Epithelial cell of prostate (primary cell): ENCODE measurements around the gene ARHGAP8.

Source experiments
- DNase-seq: peaks from one replicate; pipeline ENCODE4 v3.0.0-alpha.2; 2011; ENCODE audit warnings: low read depth, low spot score
- H3K27ac ChIP-seq: fragments of 450-650 bp; 2 replicates; pipeline ENCODE4 v1.5.1; 2017; ENCODE audit warnings: mild to moderate bottlenecking

The ARHGAP8 gene

GRCh38 chr22:44759430-44760310 lies 7.3 kb downstream of the ARHGAP8 start:
- DNase-seq: no peak
- H3K27ac ChIP-seq: no peak overlapping the region

- DNase-seq: no peak
- no peak overlapping the region for H3K27ac ChIP-seq
Measured at GRCh38 chr22:44760476-44760875, 8.1 kb downstream of the ARHGAP8 start.

- DNase-seq: no peak
- no peak overlapping the region for H3K27ac ChIP-seq
Measured at GRCh38 chr22:44761025-44761424, 8.7 kb downstream of the ARHGAP8 start.

GRCh38 chr22:44764373-44764772 lies 12.0 kb downstream of the ARHGAP8 start:
- no peak for DNase-seq

GRCh38 chr22:44764974-44765373 lies 12.6 kb downstream of the ARHGAP8 start:
- no peak overlapping the region for H3K27ac ChIP-seq
- DNase-seq: no peak

More at GRCh38 chr22:44764373-44764772, 12.0 kb downstream of the ARHGAP8 start:
- no peak overlapping the region for H3K27ac ChIP-seq

GRCh38 chr22:44765571-44766285 lies 13.4 kb downstream of the ARHGAP8 start:
- no peak overlapping the region for H3K27ac ChIP-seq
- DNase-seq: no peak

- H3K27ac ChIP-seq: no peak overlapping the region
- no peak for DNase-seq
Measured at GRCh38 chr22:44773082-44773481, 20.7 kb downstream of the ARHGAP8 start.

GRCh38 chr22:44775862-44776261 lies 23.5 kb downstream of the ARHGAP8 start:
- no peak overlapping the region for H3K27ac ChIP-seq
- DNase-seq: no peak

- no peak for DNase-seq
Measured at GRCh38 chr22:44776605-44777363, 24.4 kb downstream of the ARHGAP8 start.

GRCh38 chr22:44777364-44777755 lies 25.0 kb downstream of the ARHGAP8 start:
- H3K27ac ChIP-seq: no peak overlapping the region
- DNase-seq: no peak

More at GRCh38 chr22:44776605-44777363, 24.4 kb downstream of the ARHGAP8 start:
- H3K27ac ChIP-seq: no peak overlapping the region

GRCh38 chr22:44780876-44781449 lies 28.6 kb downstream of the ARHGAP8 start:
- H3K27ac ChIP-seq: no peak overlapping the region
- no peak for DNase-seq

- H3K27ac ChIP-seq: no peak overlapping the region
- no peak for DNase-seq
Measured at GRCh38 chr22:44782363-44782963, 30.1 kb downstream of the ARHGAP8 start.

GRCh38 chr22:44783091-44783490 lies 30.7 kb downstream of the ARHGAP8 start:
- no peak for DNase-seq

GRCh38 chr22:44783581-44783980 lies 31.2 kb downstream of the ARHGAP8 start:
- DNase-seq: no peak
- no peak overlapping the region for H3K27ac ChIP-seq

More at GRCh38 chr22:44783091-44783490, 30.7 kb downstream of the ARHGAP8 start:
- H3K27ac ChIP-seq: no peak overlapping the region

- no peak for DNase-seq
- no peak overlapping the region for H3K27ac ChIP-seq
Measured at GRCh38 chr22:44786136-44786535, 33.8 kb downstream of the ARHGAP8 start.

GRCh38 chr22:44786610-44787009 lies 34.2 kb downstream of the ARHGAP8 start:
- DNase-seq: no peak
- H3K27ac ChIP-seq: no peak overlapping the region

GRCh38 chr22:44787832-44788231 lies 35.5 kb downstream of the ARHGAP8 start:
- DNase-seq: no peak
- H3K27ac ChIP-seq: no peak overlapping the region

- DNase-seq: no peak
- no peak overlapping the region for H3K27ac ChIP-seq
Measured at GRCh38 chr22:44793106-44793505, 40.7 kb downstream of the ARHGAP8 start.

- DNase-seq: no peak
Measured at GRCh38 chr22:44793506-44794172, 41.3 kb downstream of the ARHGAP8 start.

More at GRCh38 chr22:44793506-44794172, 41.3 kb downstream of the ARHGAP8 start:
- no peak overlapping the region for H3K27ac ChIP-seq
